GM13977 (cell line): ENCODE measurements around the gene ACADS.

Source experiments
- DNase-seq: peaks from one replicate; pipeline ENCODE4 v3.0.0; 2012; ENCODE audit warnings: low spot score
- in situ Hi-C: fragments of 300-500 bp; cut with MboI; formaldehyde crosslinking; loops from one replicate; pipeline ENCODE4 v1.12.0; 2022; ENCODE audit warnings: low sequenced_read_pairs, low pct_unique_long_range_greater_than_20kb, mixed read lengths, inconsistent platforms; ENCODE audit not compliant: unreplicated experiment
- TF ChIP-seq, protein P1 (sequence below): IDR thresholded peaks from 2 replicates; pipeline ENCODE4 v1.5.1; 2012; ENCODE audit warnings: mild to moderate bottlenecking, control low read depth; ENCODE audit not compliant: insufficient read depth; ENCODE audit errors: extremely low read depth, missing control alignments

The ACADS gene

GRCh38 chr12:120759591-120760348 is 34.1 kb downstream of the ACADS start:
- in situ Hi-C loops = no loop called here
- no peak for DNase-seq
- TF ChIP-seq, protein P1, sequence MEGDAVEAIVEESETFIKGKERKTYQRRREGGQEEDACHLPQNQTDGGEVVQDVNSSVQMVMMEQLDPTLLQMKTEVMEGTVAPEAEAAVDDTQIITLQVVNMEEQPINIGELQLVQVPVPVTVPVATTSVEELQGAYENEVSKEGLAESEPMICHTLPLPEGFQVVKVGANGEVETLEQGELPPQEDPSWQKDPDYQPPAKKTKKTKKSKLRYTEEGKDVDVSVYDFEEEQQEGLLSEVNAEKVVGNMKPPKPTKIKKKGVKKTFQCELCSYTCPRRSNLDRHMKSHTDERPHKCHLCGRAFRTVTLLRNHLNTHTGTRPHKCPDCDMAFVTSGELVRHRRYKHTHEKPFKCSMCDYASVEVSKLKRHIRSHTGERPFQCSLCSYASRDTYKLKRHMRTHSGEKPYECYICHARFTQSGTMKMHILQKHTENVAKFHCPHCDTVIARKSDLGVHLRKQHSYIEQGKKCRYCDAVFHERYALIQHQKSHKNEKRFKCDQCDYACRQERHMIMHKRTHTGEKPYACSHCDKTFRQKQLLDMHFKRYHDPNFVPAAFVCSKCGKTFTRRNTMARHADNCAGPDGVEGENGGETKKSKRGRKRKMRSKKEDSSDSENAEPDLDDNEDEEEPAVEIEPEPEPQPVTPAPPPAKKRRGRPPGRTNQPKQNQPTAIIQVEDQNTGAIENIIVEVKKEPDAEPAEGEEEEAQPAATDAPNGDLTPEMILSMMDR = no peak

GRCh38 chr12:120760349-120761254 is 35.0 kb downstream of the ACADS start:
- TF ChIP-seq, protein P1 = no peak
- in situ Hi-C loops = no loop called here
- DNase-seq = no peak

- in situ Hi-C loops = no loop called here
- DNase-seq = no peak
- TF ChIP-seq, protein P1 = no peak
Measured at GRCh38 chr12:120761519-120761934, 35.9 kb downstream of the ACADS start.

- in situ Hi-C loops = no loop called here
- TF ChIP-seq, protein P1 = no peak
- no peak for DNase-seq
Measured at GRCh38 chr12:120762086-120762485, 36.5 kb downstream of the ACADS start.

DNA sequence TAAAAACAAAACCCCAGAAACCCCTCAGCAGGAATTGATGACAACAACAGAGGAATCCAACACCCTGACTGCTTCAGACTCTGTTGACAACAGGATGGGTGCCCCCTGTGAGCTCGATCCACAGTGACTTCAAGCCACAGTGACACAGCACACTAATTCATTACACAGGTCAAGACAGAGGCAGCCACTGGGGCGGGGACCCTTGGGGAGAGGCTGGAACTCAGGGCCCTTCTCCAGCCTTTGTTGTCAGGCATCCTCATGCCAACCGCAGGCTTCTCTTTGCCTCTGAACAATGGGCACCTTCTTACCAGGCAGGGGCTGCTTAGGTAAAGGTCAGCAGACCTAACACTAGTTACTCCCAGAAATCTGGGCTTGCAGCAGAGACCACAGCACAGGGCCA is 37.6 kb downstream of the ACADS start:
- TF ChIP-seq, protein P1 = no peak
- no peak for DNase-seq
- in situ Hi-C loops = no loop called here

DNA sequence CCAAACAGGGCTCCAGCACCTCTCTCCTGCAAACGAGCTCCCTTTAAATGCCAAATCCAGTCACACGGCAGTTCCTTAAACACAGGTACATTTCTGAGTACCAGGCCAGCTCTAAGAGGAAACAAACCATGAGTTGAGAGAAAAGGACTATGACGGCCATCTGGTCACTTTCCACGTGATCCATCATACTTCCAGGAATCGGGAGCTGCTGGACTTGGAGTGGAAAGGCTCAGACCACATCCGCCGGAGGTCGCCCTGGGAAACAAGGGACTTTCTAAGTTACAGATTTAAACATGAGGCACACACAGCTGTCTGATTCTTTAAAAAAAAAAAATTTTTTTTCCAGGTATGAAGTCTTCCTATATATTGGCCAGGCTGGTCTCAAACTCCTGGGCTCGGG is 39.2 kb downstream of the ACADS start:
- no peak for DNase-seq
- in situ Hi-C loops = no loop called here
- TF ChIP-seq, protein P1 = no peak
